ENCODE measurements around the gene YLPM1. TPM values are rescaled to one million over a fixed set of nuclear protein-coding genes. Genes with fewer than 3 reads are reported as not detected.

The YLPM1 gene
- total and polyA plus RNA-seq, 10 of the 15 experiments (the other 5 are each of a cell fraction or from before 2014, with no cell fraction given) = 11.1 to 48.2 (median 18.0) TPM

- TF ChIP-seq NFYA (IDR thresholded peaks at IDR 0.05; ENCODE audit: borderline replicate concordance, low read depth, low read length) (no peak), E2F4 (IDR thresholded peaks at IDR 0.05; ENCODE audit: low read depth, low read length) (no peak), IKZF1 (conservative IDR thresholded peaks at IDR 0.05) (no peak)
These were observed 40.0 kb upstream of the YLPM1 start (continued) for GRCh38 chr14:74723134-74723533.

- in situ Hi-C loops (cut with MboI) = no loop called here
These were observed 30.7 kb upstream of the YLPM1 start for GRCh38 chr14:74732387-74732786.

GRCh38 chr14:74733221-74733620 is 29.9 kb upstream of the YLPM1 start:
- RAD21 ChIA-PET (ENCODE audit: unreplicated experiment) = no interaction called here
- no peak overlapping the region for H3K27ac ChIP-seq (ENCODE audit: control insufficient read depth, insufficient read depth)
- no peaks in the 10 kb centered on the region for H3K4me1 ChIP-seq (ENCODE audit: control insufficient read depth, insufficient read depth, low read length)
- no peaks in the 10 kb centered on the region for H3K27me3 ChIP-seq (replicated peaks in 1 of 2; ENCODE audit: control insufficient read depth in 2 of 2, insufficient read depth in 2 of 2, low read length in 1 of 2)
- peaks cover 2 to 18% of the 10 kb centered on the region in 2 experiments for H3K36me3 ChIP-seq (ENCODE audit: control insufficient read depth in 2 of 2, insufficient read depth in 2 of 2, low read length in 1 of 2)
- SMC1A ChIA-PET (ENCODE audit: uncharacterized antibody, unreplicated experiment) = no interaction called here
- no peaks in the 10 kb centered on the region for H4K20me1 ChIP-seq (ENCODE audit: control insufficient read depth, insufficient read depth)
- WGBS (ENCODE audit: insufficient coverage, insufficient replicate concordance, low lambda C conversion rate, missing lambda C conversion rate) = 91% methylated on average over 3 of the region's 3 CpGs
- FAIRE-seq (no peak), DNase-seq (ENCODE audit: low read depth, low spot score) (no peak), ATAC-seq (no peak)
- no peaks in the 10 kb centered on the region for H3K79me2 ChIP-seq (ENCODE audit: control insufficient read depth, insufficient read depth, low read length)
- intact Hi-C loops (cut with micrococcal nuclease; ENCODE audit: unreplicated experiment) = no loop called here
- H3K9me3 ChIP-seq (replicated peaks; ENCODE audit: control insufficient read depth, insufficient read depth, low read length) = no peaks in the 10 kb centered on the region
- POLR2A ChIA-PET = no interaction called here
- H3K4me2 ChIP-seq (ENCODE audit: control insufficient read depth, insufficient read depth) = no peak overlapping the region
- TF ChIP-seq IRF4 (IDR thresholded peaks at IDR 0.05; ENCODE audit: low read depth, low read length) = no peak
- no peak for TF ChIP-seq ZNF622 (IDR thresholded peaks at IDR 0.05)
- no peak for TF ChIP-seq E2F4 (IDR thresholded peaks at IDR 0.05; ENCODE audit: low read depth, low read length)
- no peak for TF ChIP-seq MYC (IDR thresholded peaks at IDR 0.05; ENCODE audit: insufficient read depth, insufficient read length, insufficient replicate concordance, low read length, severe bottlenecking)
- TF ChIP-seq CREB1 (IDR thresholded peaks at IDR 0.05; ENCODE audit: low read depth) = no peak
- H3K4me3 ChIP-seq = no peak overlapping the region
- in situ Hi-C loops (cut with MboI) = no loop called here
- no peak overlapping the region for H3K9ac ChIP-seq (ENCODE audit: control insufficient read depth, insufficient read depth, low read length)
- BruUV-seq (replicated peaks) = no TSS peak
- CTCF ChIA-PET = interaction anchor here (1.0 to 1.4 kb wide), 2 partner anchors 48 to 124 kb away, joined by 4 to 5 read pairs; no protein-coding TSS in a partner anchor
- H2AFZ ChIP-seq (ENCODE audit: control insufficient read depth, low read depth, low read length) = no peak overlapping the region

More at GRCh38 chr14:74732387-74732786, 30.7 kb upstream of the YLPM1 start:
- ATAC-seq (no peak), FAIRE-seq (no peak), DNase-seq (ENCODE audit: low read depth, low spot score) (no peak)
- no peak overlapping the region for H3K27ac ChIP-seq (ENCODE audit: control insufficient read depth, insufficient read depth)
- H3K79me2 ChIP-seq (ENCODE audit: control insufficient read depth, insufficient read depth, low read length) = no peaks in the 10 kb centered on the region
- no peaks in the 10 kb centered on the region for H4K20me1 ChIP-seq (ENCODE audit: control insufficient read depth, insufficient read depth)
- SMC1A ChIA-PET (ENCODE audit: uncharacterized antibody, unreplicated experiment) = no interaction called here
- no peak overlapping the region for H2AFZ ChIP-seq (ENCODE audit: control insufficient read depth, low read depth, low read length)
- CTCF ChIA-PET = interaction anchor here (1.4 kb wide), 1 partner anchor 10 kb away, joined by 5 read pairs; no protein-coding TSS in a partner anchor
- peaks cover 2 to 18% of the 10 kb centered on the region in 2 experiments for H3K36me3 ChIP-seq (ENCODE audit: control insufficient read depth in 2 of 2, insufficient read depth in 2 of 2, low read length in 1 of 2)
- no peak overlapping the region for H3K4me3 ChIP-seq
- no peak for TF ChIP-seq CBX3 (IDR thresholded peaks at IDR 0.05; ENCODE audit: borderline replicate concordance, low read depth)
- TF ChIP-seq TARDBP (IDR thresholded peaks at IDR 0.05; ENCODE audit: borderline replicate concordance) = no peak
- H3K27me3 ChIP-seq (replicated peaks in 1 of 2; ENCODE audit: control insufficient read depth in 2 of 2, insufficient read depth in 2 of 2, low read length in 1 of 2) = no peaks in the 10 kb centered on the region
- RAD21 ChIA-PET (ENCODE audit: unreplicated experiment) = no interaction called here
- 98% methylated on average over 2 of the region's 2 CpGs for WGBS (ENCODE audit: insufficient coverage, insufficient replicate concordance, low lambda C conversion rate, missing lambda C conversion rate)
- intact Hi-C loops (cut with micrococcal nuclease; ENCODE audit: unreplicated experiment) = no loop called here
- H3K9ac ChIP-seq (ENCODE audit: control insufficient read depth, insufficient read depth, low read length) = no peak overlapping the region
- no TSS peak for BruUV-seq (replicated peaks)
- H3K4me2 ChIP-seq (ENCODE audit: control insufficient read depth, insufficient read depth) = no peak overlapping the region
- no peaks in the 10 kb centered on the region for H3K9me3 ChIP-seq (replicated peaks; ENCODE audit: control insufficient read depth, insufficient read depth, low read length)
- POLR2A ChIA-PET = no interaction called here
- no peaks in the 10 kb centered on the region for H3K4me1 ChIP-seq (ENCODE audit: control insufficient read depth, insufficient read depth, low read length)
